Naive thymus-derived CD8-positive, alpha-beta T cell (primary cell): ENCODE measurements around the gene CATSPER3. TPM values are rescaled to one million over a fixed set of nuclear protein-coding genes. Genes with fewer than 3 reads are reported as not detected.

ENCODE experiments used
- ATAC-seq, 2 donors: fragments of 150-1000 bp; cut with Tn5 transposase in 1 of 2; sonication (Bioruptor Pico), chemical (Tn5 transposase) in 1 of 2; 1 replicate in 1 of 2; 2 replicates in 1 of 2; pipeline ENCODE4 v1.10.0; 2021; ENCODE audit warnings: mild to moderate bottlenecking in 2 of 2, moderate library complexity in 2 of 2
- POLR2A ChIA-PET: fragments of 350-600 bp; sonication (Branson Sonifier 250); formaldehyde crosslinking; loops from one replicate; lab custom pipeline; 2021; ENCODE audit warnings: antibody characterized with exemption; lab: Charles Lee
- DNase-seq, 10 donors: peaks; one replicate each; pipeline versions ENCODE4 v3.0.0 to v3.0.0-alpha.2; 2020 to 2022
- H3K27ac Mint-ChIP-seq, 10 donors: one replicate each; pipeline ENCODE4 v1.8.0; 2020 to 2022; ENCODE audit warnings: mild to moderate bottlenecking in 10 of 10, mixed read lengths in 10 of 10, moderate library complexity in 4 of 10, inconsistent platforms in 1 of 10
- H3K27me3 Mint-ChIP-seq, 5 donors: one replicate each; pipeline ENCODE4 v1.8.0; 2021 to 2022; ENCODE audit warnings: mixed read lengths in 5 of 5
- H3K36me3 Mint-ChIP-seq, 3 donors: one replicate each; pipeline ENCODE4 v1.8.0; 2020 to 2022; ENCODE audit warnings: mixed read lengths in 3 of 3, mild to moderate bottlenecking in 2 of 3, inconsistent platforms in 1 of 3
- H3K4me1 Mint-ChIP-seq, 4 donors: one replicate each; pipeline ENCODE4 v1.8.0; 2021 to 2022; ENCODE audit warnings: mixed read lengths in 4 of 4
- H3K4me3 Mint-ChIP-seq, 10 donors: one replicate each; pipeline ENCODE4 v1.8.0; 2020 to 2022; ENCODE audit warnings: mild to moderate bottlenecking in 10 of 10, mixed read lengths in 10 of 10, moderate library complexity in 6 of 10, inconsistent platforms in 1 of 10
- H3K9me3 Mint-ChIP-seq, 9 donors: one replicate each; pipeline ENCODE4 v1.8.0; 2020 to 2022; ENCODE audit warnings: mixed read lengths in 9 of 9, mild to moderate bottlenecking in 3 of 9, inconsistent platforms in 1 of 9, moderate library complexity in 1 of 9
- polyA plus RNA-seq, 3 donors: library from polyadenylated mRNA; unstranded; fragments of 300-500 nt; fragmentation: Illumina TruSeq; gene quantifications; one replicate each; pipeline ENCODE4 v1.2.3, GENCODE V29; 2021
- total RNA-seq, 8 experiments: library from RNA in 2 of 8; stranded (reverse) in 2 of 8; gene quantifications; one replicate each; pipeline ENCODE4 v1.2.3 and lab custom pipeline; 2021 to 2026

CATSPER3 gene
- total and polyA plus RNA-seq, 5 experiments from 2014 or later = 0.67 to 0.80 (median 0.78) TPM; not detected in 2

GRCh38 chr5:135007305-135007704, 39.6 kb downstream of the CATSPER3 start:
- peaks cover 0 to 10% (median 3%) of the 10 kb centered on the region in 3 donors for H3K36me3 Mint-ChIP-seq
- ATAC-seq (no peak), DNase-seq (no peak)
- H3K4me3 Mint-ChIP-seq = no peak overlapping the region
- POLR2A ChIA-PET = no interaction called here
- peaks cover 0 to 3% (median 0%) of the 10 kb centered on the region in 4 donors for H3K4me1 Mint-ChIP-seq
- no peak overlapping the region for H3K27ac Mint-ChIP-seq
- H3K9me3 Mint-ChIP-seq = peaks cover 0 to 2% (median 0%) of the 10 kb centered on the region in 9 donors
- peaks cover 0 to 12% (median 2%) of the 10 kb centered on the region in 5 donors for H3K27me3 Mint-ChIP-seq

- peaks cover 0 to 3% (median 0%) of the 10 kb centered on the region in 4 donors for H3K4me1 Mint-ChIP-seq
- POLR2A ChIA-PET = no interaction called here
- peaks cover 0 to 5% (median 0%) of the 10 kb centered on the region in 3 donors for H3K36me3 Mint-ChIP-seq
- no peak for DNase-seq
- no peak overlapping the region for H3K27ac Mint-ChIP-seq
- peaks cover 0 to 2% (median 0%) of the 10 kb centered on the region in 9 donors for H3K9me3 Mint-ChIP-seq
- no peak for ATAC-seq
- H3K4me3 Mint-ChIP-seq = no peak overlapping the region
- H3K27me3 Mint-ChIP-seq = peaks cover 0 to 12% (median 2%) of the 10 kb centered on the region in 5 donors
These were observed 40.1 kb downstream of the CATSPER3 start for GRCh38 chr5:135007749-135008363.

- Mint-ChIP-seq H3K4me3 (no peak overlapping the region), H3K4me1 (peaks cover 0 to 3% (median 0%) of the 10 kb centered on the region in 4 donors), H3K9me3 (peaks cover 0 to 2% (median 0%) of the 10 kb centered on the region in 9 donors), H3K27me3 (peaks cover 0 to 12% (median 2%) of the 10 kb centered on the region in 5 donors), H3K27ac (no peak overlapping the region), H3K36me3 (peaks cover 0 to 4% (median 0%) of the 10 kb centered on the region in 3 donors)
- ATAC-seq (no peak), DNase-seq (no peak)
- POLR2A ChIA-PET = no interaction called here
These were observed 40.8 kb downstream of the CATSPER3 start for GRCh38 chr5:135008556-135008955.

DNA sequence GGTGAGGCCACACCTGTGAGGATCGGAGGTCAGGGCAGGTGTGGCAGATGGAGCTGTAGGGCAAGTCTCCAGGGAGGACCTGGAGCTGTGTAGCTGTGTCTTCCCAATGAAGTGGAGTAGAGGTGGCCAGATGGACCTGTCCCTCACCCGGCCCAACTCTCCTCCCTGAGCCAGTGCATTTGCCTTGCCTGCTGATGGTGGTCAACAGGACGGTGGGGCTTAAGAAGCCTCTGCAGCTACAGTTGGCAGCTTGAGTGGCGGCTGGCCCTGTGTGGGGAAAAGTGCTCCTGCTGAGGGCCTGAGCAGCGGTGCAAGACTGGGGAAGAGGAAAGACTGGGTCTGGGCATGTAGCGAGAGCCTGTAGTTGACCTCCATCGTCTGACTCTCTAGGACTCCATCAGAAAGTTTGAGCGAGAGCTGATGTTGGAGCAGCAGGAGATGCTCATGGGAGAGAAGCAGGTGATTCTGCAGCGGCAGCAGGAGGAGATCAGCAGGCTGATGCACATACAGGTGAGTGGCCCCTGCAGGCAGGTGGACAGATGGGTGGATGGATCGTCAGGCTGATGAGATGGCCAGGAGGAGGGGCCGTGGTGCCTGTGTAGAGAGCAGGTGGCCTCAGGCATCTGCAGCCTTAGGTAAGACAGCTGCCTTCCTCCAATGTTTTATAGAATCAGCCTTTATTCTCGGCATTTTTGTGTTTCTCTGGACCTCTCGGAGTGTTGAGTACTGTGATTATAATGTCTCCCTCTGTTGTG, 41.5 kb downstream of the CATSPER3 start:
- Mint-ChIP-seq H3K36me3 (peaks cover 0 to 4% (median 0%) of the 10 kb centered on the region in 3 donors), H3K27ac (peak overlapping the region in 1 of 10 donors; percentile 27), H3K27me3 (peaks cover 0 to 8% (median 2%) of the 10 kb centered on the region in 5 donors), H3K4me1 (peaks cover 0 to 2% (median 0%) of the 10 kb centered on the region in 4 donors), H3K9me3 (peaks cover 0 to 2% (median 0%) of the 10 kb centered on the region in 9 donors), H3K4me3 (no peak overlapping the region)
- DNase-seq = no peak
- POLR2A ChIA-PET = no interaction called here
- ATAC-seq = no peak

GRCh38 chr5:135009736-135010501, 42.2 kb downstream of the CATSPER3 start:
- peaks cover 0 to 4% (median 0%) of the 10 kb centered on the region in 3 donors for H3K36me3 Mint-ChIP-seq
- peak overlapping the region in 1 of 10 donors; percentile 27 for H3K27ac Mint-ChIP-seq
- POLR2A ChIA-PET = interaction anchor here (0.6 kb wide), 1 partner anchor 349 kb away, joined by 5 read pairs; no protein-coding TSS in a partner anchor
- H3K27me3 Mint-ChIP-seq = peaks cover 0 to 2% (median 0%) of the 10 kb centered on the region in 5 donors
- H3K4me3 Mint-ChIP-seq = no peak overlapping the region
- no peak for DNase-seq
- ATAC-seq = no peak
- peaks cover 0 to 2% (median 0%) of the 10 kb centered on the region in 9 donors for H3K9me3 Mint-ChIP-seq
- no peaks in the 10 kb centered on the region for H3K4me1 Mint-ChIP-seq

DNA sequence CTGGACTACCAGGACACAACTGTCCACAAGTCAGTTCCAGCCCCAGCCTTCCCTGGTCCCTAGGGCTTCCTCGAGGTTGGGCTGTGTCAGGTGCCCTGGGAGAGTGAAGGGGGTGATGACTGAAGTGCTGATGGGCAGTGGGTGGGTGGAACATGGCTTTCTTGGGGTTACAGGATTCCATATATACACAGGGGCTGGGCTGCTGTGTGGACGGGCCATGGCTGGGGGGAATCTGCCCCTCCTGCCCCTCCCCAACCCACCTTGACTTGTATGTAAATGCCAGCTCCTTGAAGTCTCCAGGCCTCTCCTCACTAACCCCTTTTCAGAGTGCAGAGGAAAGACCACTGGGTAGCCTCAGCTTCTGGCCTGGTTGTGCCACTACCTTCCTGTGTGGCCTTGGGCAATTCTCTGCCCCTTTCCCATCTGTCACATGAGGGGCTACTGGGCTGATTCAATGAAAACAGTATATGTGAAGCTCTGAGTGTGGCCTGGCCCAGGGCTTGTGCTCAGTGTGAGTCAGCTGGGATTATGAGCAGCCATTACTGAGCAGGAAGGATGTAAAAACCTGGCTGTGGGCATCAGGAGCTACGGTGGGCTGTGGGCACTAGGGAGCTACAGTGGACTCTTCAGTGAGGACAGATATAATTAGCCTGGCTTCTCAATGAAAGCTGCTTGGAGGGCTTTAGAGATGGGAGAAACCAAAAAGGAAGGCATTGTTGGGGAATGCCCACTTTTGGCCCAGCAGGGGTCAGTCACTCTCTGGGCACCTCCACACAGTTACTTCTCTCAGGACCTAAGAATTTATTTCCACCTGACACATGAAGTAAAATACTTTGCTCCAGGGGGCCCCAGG, 43.0 kb downstream of the CATSPER3 start:
- Mint-ChIP-seq H3K36me3 (peaks cover 0 to 4% (median 0%) of the 10 kb centered on the region in 3 donors), H3K4me3 (no peak overlapping the region), H3K9me3 (peaks cover 0 to 2% (median 0%) of the 10 kb centered on the region in 9 donors), H3K4me1 (no peaks in the 10 kb centered on the region), H3K27ac (no peak overlapping the region), H3K27me3 (peaks cover 0 to 2% (median 0%) of the 10 kb centered on the region in 5 donors)
- peak in 1 of 10 donors; percentile 6 for DNase-seq
- ATAC-seq = no peak
- POLR2A ChIA-PET = interaction anchor here (0.6 kb wide), 1 partner anchor 349 kb away, joined by 5 read pairs; no protein-coding TSS in a partner anchor

- POLR2A ChIA-PET = no interaction called here
- H3K27me3 Mint-ChIP-seq = peaks cover 0 to 2% (median 0%) of the 10 kb centered on the region in 5 donors
These were observed 43.8 kb downstream of the CATSPER3 start for GRCh38 chr5:135011355-135012032.

GRCh38 chr5:135012033-135012588, 44.4 kb downstream of the CATSPER3 start:
- H3K4me1 Mint-ChIP-seq = no peaks in the 10 kb centered on the region
- peaks cover 0 to 4% (median 0%) of the 10 kb centered on the region in 3 donors for H3K36me3 Mint-ChIP-seq
- H3K27me3 Mint-ChIP-seq = peaks cover 0 to 2% (median 0%) of the 10 kb centered on the region in 5 donors
- H3K9me3 Mint-ChIP-seq = peaks cover 0 to 2% (median 0%) of the 10 kb centered on the region in 9 donors
- no peak overlapping the region for H3K27ac Mint-ChIP-seq
- ATAC-seq (no peak), DNase-seq (peak in 1 of 10 donors; percentile 14)
- H3K4me3 Mint-ChIP-seq = no peak overlapping the region
- POLR2A ChIA-PET = no interaction called here

More at GRCh38 chr5:135011355-135012032, 43.8 kb downstream of the CATSPER3 start:
- peaks cover 0 to 2% (median 0%) of the 10 kb centered on the region in 9 donors for H3K9me3 Mint-ChIP-seq
- H3K36me3 Mint-ChIP-seq = peaks cover 0 to 4% (median 0%) of the 10 kb centered on the region in 3 donors
- DNase-seq (no peak), ATAC-seq (no peak)
- H3K27ac Mint-ChIP-seq = no peak overlapping the region
- H3K4me1 Mint-ChIP-seq = no peaks in the 10 kb centered on the region
- no peak overlapping the region for H3K4me3 Mint-ChIP-seq

- H3K36me3 Mint-ChIP-seq = peaks cover 0 to 2% (median 0%) of the 10 kb centered on the region in 3 donors
- peaks cover 0 to 2% (median 0%) of the 10 kb centered on the region in 9 donors for H3K9me3 Mint-ChIP-seq
- H3K4me3 Mint-ChIP-seq = no peak overlapping the region
- no peaks in the 10 kb centered on the region for H3K4me1 Mint-ChIP-seq
- ATAC-seq = no peak
- POLR2A ChIA-PET = no interaction called here
- H3K27me3 Mint-ChIP-seq = peaks cover 0 to 2% (median 0%) of the 10 kb centered on the region in 5 donors
- H3K27ac Mint-ChIP-seq = no peak overlapping the region
- peak in 1 of 10 donors; percentile 7 for DNase-seq
These were observed 45.3 kb downstream of the CATSPER3 start for GRCh38 chr5:135012951-135013391.

- DNase-seq (peak in 1 of 10 donors; percentile 11), ATAC-seq (no peak)
- H3K27ac Mint-ChIP-seq = peak overlapping the region in 1 of 10 donors; percentile 42
- H3K9me3 Mint-ChIP-seq = peaks cover 0 to 2% (median 0%) of the 10 kb centered on the region in 9 donors
- no peak overlapping the region for H3K4me3 Mint-ChIP-seq
- peaks cover 0 to 2% (median 0%) of the 10 kb centered on the region in 5 donors for H3K27me3 Mint-ChIP-seq
- H3K36me3 Mint-ChIP-seq = no peaks in the 10 kb centered on the region
- POLR2A ChIA-PET = no interaction called here
- no peaks in the 10 kb centered on the region for H3K4me1 Mint-ChIP-seq
These were observed 45.7 kb downstream of the CATSPER3 start for GRCh38 chr5:135013445-135013844.
